ENCODE results near the gene MYMX.

- TF ChIP-seq POLR2A (IDR thresholded peaks at IDR 0.05), result no peak
- no peak for TF ChIP-seq CTCF (IDR thresholded peaks at IDR 0.05)
Measured at GRCh38 chr6:44183783-44184182, 32.9 kb upstream of the MYMX start.
